Activated naive CD8-positive, alpha-beta T cell (primary cell): ENCODE results near the gene OVAAL.

Experiments
- H3K27ac Mint-ChIP-seq: one replicate; pipeline ENCODE4 v1.8.0; 2021; ENCODE audit warnings: mixed read lengths
- H3K27me3 Mint-ChIP-seq: one replicate; pipeline ENCODE4 v1.8.0; 2021; ENCODE audit warnings: mixed read lengths
- H3K36me3 Mint-ChIP-seq: one replicate; pipeline ENCODE4 v1.8.0; 2021; ENCODE audit warnings: mixed read lengths
- H3K4me1 Mint-ChIP-seq: one replicate; pipeline ENCODE4 v1.8.0; 2021; ENCODE audit warnings: low read depth, mixed read lengths
- H3K4me3 Mint-ChIP-seq: one replicate; pipeline ENCODE4 v1.8.0; 2021; ENCODE audit warnings: mild to moderate bottlenecking, mixed read lengths
- H3K9me3 Mint-ChIP-seq: one replicate; pipeline ENCODE4 v1.8.0; 2021; ENCODE audit warnings: low read depth, mixed read lengths

OVAAL gene

GRCh38 chr1:180558664-180559063, at the start of gene OVAAL:
Gene OVAAL (plus strand): TSS chr1:180558964.
- H3K4me1 Mint-ChIP-seq = no peaks in the 10 kb centered on the region
- no peaks in the 10 kb centered on the region for H3K36me3 Mint-ChIP-seq
- no peak within 1 kb of the TSS for H3K27ac Mint-ChIP-seq
- H3K27me3 Mint-ChIP-seq = peaks cover 2% of the 10 kb centered on the region
- H3K9me3 Mint-ChIP-seq = no peaks in the 10 kb centered on the region
- no peak within 1 kb of the TSS for H3K4me3 Mint-ChIP-seq

- no peaks in the 10 kb centered on the region for H3K36me3 Mint-ChIP-seq
- H3K4me1 Mint-ChIP-seq = peaks cover 3% of the 10 kb centered on the region
- H3K4me3 Mint-ChIP-seq = no peak overlapping the region
- no peaks in the 10 kb centered on the region for H3K27me3 Mint-ChIP-seq
- no peak overlapping the region for H3K27ac Mint-ChIP-seq
- H3K9me3 Mint-ChIP-seq = no peaks in the 10 kb centered on the region
Measured at GRCh38 chr1:180510882-180511281, 47.9 kb upstream of the OVAAL start.

GRCh38 chr1:180513531-180513930, 45.2 kb upstream of the OVAAL start:
- no peaks in the 10 kb centered on the region for H3K36me3 Mint-ChIP-seq

GRCh38 chr1:180515364-180515763, 43.4 kb upstream of the OVAAL start:
- H3K27ac Mint-ChIP-seq = no peak overlapping the region
- peaks cover 3% of the 10 kb centered on the region for H3K4me1 Mint-ChIP-seq
- no peak overlapping the region for H3K4me3 Mint-ChIP-seq

More at GRCh38 chr1:180513531-180513930, 45.2 kb upstream of the OVAAL start:
- H3K9me3 Mint-ChIP-seq = no peaks in the 10 kb centered on the region
- no peak overlapping the region for H3K27ac Mint-ChIP-seq
- H3K4me1 Mint-ChIP-seq = peaks cover 3% of the 10 kb centered on the region
- no peaks in the 10 kb centered on the region for H3K27me3 Mint-ChIP-seq
- no peak overlapping the region for H3K4me3 Mint-ChIP-seq

GRCh38 chr1:180515857-180516388, 42.8 kb upstream of the OVAAL start:
- Mint-ChIP-seq H3K4me1 (peaks cover 3% of the 10 kb centered on the region), H3K27ac (no peak overlapping the region), H3K4me3 (no peak overlapping the region), H3K9me3 (no peaks in the 10 kb centered on the region), H3K36me3 (no peaks in the 10 kb centered on the region), H3K27me3 (peaks cover 2% of the 10 kb centered on the region)

More at GRCh38 chr1:180515364-180515763, 43.4 kb upstream of the OVAAL start:
- no peaks in the 10 kb centered on the region for H3K9me3 Mint-ChIP-seq
- H3K27me3 Mint-ChIP-seq = peaks cover 2% of the 10 kb centered on the region
- H3K36me3 Mint-ChIP-seq = no peaks in the 10 kb centered on the region

- no peaks in the 10 kb centered on the region for H3K36me3 Mint-ChIP-seq
- H3K27ac Mint-ChIP-seq = no peak overlapping the region
- H3K9me3 Mint-ChIP-seq = no peaks in the 10 kb centered on the region
- peaks cover 3% of the 10 kb centered on the region for H3K4me1 Mint-ChIP-seq
- H3K27me3 Mint-ChIP-seq = peaks cover 2% of the 10 kb centered on the region
- no peak overlapping the region for H3K4me3 Mint-ChIP-seq
Measured at GRCh38 chr1:180519846-180520245, 38.9 kb upstream of the OVAAL start.

- no peaks in the 10 kb centered on the region for H3K9me3 Mint-ChIP-seq
- H3K27me3 Mint-ChIP-seq = peaks cover 2% of the 10 kb centered on the region
- H3K27ac Mint-ChIP-seq = no peak overlapping the region
- H3K36me3 Mint-ChIP-seq = no peaks in the 10 kb centered on the region
- no peak overlapping the region for H3K4me3 Mint-ChIP-seq
- no peaks in the 10 kb centered on the region for H3K4me1 Mint-ChIP-seq
Measured at GRCh38 chr1:180521474-180522212, 37.1 kb upstream of the OVAAL start.

GRCh38 chr1:180522213-180522515, 36.6 kb upstream of the OVAAL start:
- Mint-ChIP-seq H3K27me3 (peaks cover 3% of the 10 kb centered on the region), H3K36me3 (no peaks in the 10 kb centered on the region), H3K9me3 (no peaks in the 10 kb centered on the region), H3K4me1 (no peaks in the 10 kb centered on the region), H3K4me3 (no peak overlapping the region), H3K27ac (no peak overlapping the region)

- H3K27me3 Mint-ChIP-seq = peaks cover 4% of the 10 kb centered on the region
- H3K4me1 Mint-ChIP-seq = no peaks in the 10 kb centered on the region
- H3K9me3 Mint-ChIP-seq = no peaks in the 10 kb centered on the region
- no peak overlapping the region for H3K4me3 Mint-ChIP-seq
- H3K36me3 Mint-ChIP-seq = no peaks in the 10 kb centered on the region
- no peak overlapping the region for H3K27ac Mint-ChIP-seq
Measured at GRCh38 chr1:180524160-180524914, 34.4 kb upstream of the OVAAL start.

GRCh38 chr1:180524915-180525714, 33.6 kb upstream of the OVAAL start:
- Mint-ChIP-seq H3K4me3 (no peak overlapping the region), H3K36me3 (no peaks in the 10 kb centered on the region), H3K4me1 (no peaks in the 10 kb centered on the region), H3K27ac (no peak overlapping the region), H3K9me3 (no peaks in the 10 kb centered on the region), H3K27me3 (peaks cover 2% of the 10 kb centered on the region)

GRCh38 chr1:180525715-180526039, 33.1 kb upstream of the OVAAL start:
- no peaks in the 10 kb centered on the region for H3K9me3 Mint-ChIP-seq
- H3K27me3 Mint-ChIP-seq = peaks cover 2% of the 10 kb centered on the region
- H3K4me3 Mint-ChIP-seq = no peak overlapping the region
- no peaks in the 10 kb centered on the region for H3K36me3 Mint-ChIP-seq
- H3K4me1 Mint-ChIP-seq = no peaks in the 10 kb centered on the region
- no peak overlapping the region for H3K27ac Mint-ChIP-seq

- Mint-ChIP-seq H3K4me1 (no peaks in the 10 kb centered on the region), H3K36me3 (no peaks in the 10 kb centered on the region), H3K27ac (no peak overlapping the region)
Measured at GRCh38 chr1:180527101-180527669, 31.6 kb upstream of the OVAAL start.

GRCh38 chr1:180528868-180529470, 29.8 kb upstream of the OVAAL start:
- H3K9me3 Mint-ChIP-seq = no peaks in the 10 kb centered on the region

More at GRCh38 chr1:180527101-180527669, 31.6 kb upstream of the OVAAL start:
- Mint-ChIP-seq H3K4me3 (no peak overlapping the region), H3K9me3 (no peaks in the 10 kb centered on the region), H3K27me3 (peaks cover 2% of the 10 kb centered on the region)

GRCh38 chr1:180530501-180530900, 28.3 kb upstream of the OVAAL start:
- Mint-ChIP-seq H3K4me3 (no peak overlapping the region), H3K9me3 (no peaks in the 10 kb centered on the region), H3K36me3 (no peaks in the 10 kb centered on the region), H3K4me1 (peaks cover 1% of the 10 kb centered on the region), H3K27ac (no peak overlapping the region), H3K27me3 (peaks cover 11% of the 10 kb centered on the region)

More at GRCh38 chr1:180528868-180529470, 29.8 kb upstream of the OVAAL start:
- H3K27me3 Mint-ChIP-seq = peaks cover 7% of the 10 kb centered on the region
- no peak overlapping the region for H3K4me3 Mint-ChIP-seq
- H3K4me1 Mint-ChIP-seq = peaks cover 1% of the 10 kb centered on the region
- H3K36me3 Mint-ChIP-seq = no peaks in the 10 kb centered on the region
- no peak overlapping the region for H3K27ac Mint-ChIP-seq
